Peyer's patch (tissue), 4 donors: ENCODE results near the gene CLEC20A. TPM values are rescaled to one million over a fixed set of nuclear protein-coding genes. Genes with fewer than 3 reads are reported as not detected.
A peak's percentile ranks its signal among the peaks of the same experiment; 100 is the strongest.

ENCODE experiments used
- DNase-seq, 3 donors: peaks; one replicate each; pipeline ENCODE4 v3.0.0-alpha.2; 2017 to 2019
- H3K27ac ChIP-seq, 4 donors: fragments of 200-600 bp; sonication (generic); one replicate each; pipeline ENCODE4 v1.5.1; 2016 to 2019
- H3K27me3 ChIP-seq, 2 donors: fragments of 200-600 bp; sonication (generic); one replicate each; pipeline ENCODE4 v1.5.1; 2019
- H3K36me3 ChIP-seq, 3 donors: fragments of 200-600 bp; sonication (generic); one replicate each; pipeline ENCODE4 v1.5.1; 2016 to 2019
- H3K4me1 ChIP-seq, 4 donors: fragments of 200-600 bp; sonication (generic); one replicate each; pipeline ENCODE4 v1.5.1; 2016 to 2019
- H3K4me3 ChIP-seq, 4 donors: fragments of 200-600 bp; sonication (generic); 1 replicate in 3 of 4; 2 replicates in 1 of 4; pipeline ENCODE4 v1.5.1; 2016 to 2019; ENCODE audit warnings: mild to moderate bottlenecking in 1 of 4
- H3K9me3 ChIP-seq, 4 donors: fragments of 200-600 bp; sonication (generic); one replicate each; pipeline ENCODE4 v1.5.1; 2016 to 2019; ENCODE audit warnings: mild to moderate bottlenecking in 1 of 4
- CTCF ChIP-seq, 6 experiments: fragments of 450-650 bp in 4 of 6; fragments of 200-600 bp in 2 of 6; sonication (generic) in 1 of 6; IDR thresholded peaks; one replicate each; pipeline ENCODE4 v1.5.1; 2017 to 2019; ENCODE audit warnings: antibody characterized with exemption in 6 of 6, mild to moderate bottlenecking in 3 of 6, moderate library complexity in 1 of 6
- POLR2A ChIP-seq, 2 donors: fragments of 450-650 bp; IDR thresholded peaks; one replicate each; pipeline ENCODE4 v1.5.1; 2017; ENCODE audit warnings: antibody characterized with exemption in 2 of 2, mild to moderate bottlenecking in 2 of 2, moderate library complexity in 2 of 2
- total RNA-seq, 4 donors: library from RNA; depleted of rRNA; stranded (reverse); fragments of >200 nt; gene quantifications; one replicate each; pipeline ENCODE4 v1.1.0, GENCODE V29; 2016

CLEC20A gene
- total RNA-seq, 4 donors from 2014 or later = not detected

- no peak for DNase-seq
- peak overlapping the region in 3 of 4 donors; percentile 73 to 93 (median 85) for H3K27ac ChIP-seq
These were observed 44.6 kb upstream of the CLEC20A start for GRCh38 chr1:178541379-178541778.

DNA sequence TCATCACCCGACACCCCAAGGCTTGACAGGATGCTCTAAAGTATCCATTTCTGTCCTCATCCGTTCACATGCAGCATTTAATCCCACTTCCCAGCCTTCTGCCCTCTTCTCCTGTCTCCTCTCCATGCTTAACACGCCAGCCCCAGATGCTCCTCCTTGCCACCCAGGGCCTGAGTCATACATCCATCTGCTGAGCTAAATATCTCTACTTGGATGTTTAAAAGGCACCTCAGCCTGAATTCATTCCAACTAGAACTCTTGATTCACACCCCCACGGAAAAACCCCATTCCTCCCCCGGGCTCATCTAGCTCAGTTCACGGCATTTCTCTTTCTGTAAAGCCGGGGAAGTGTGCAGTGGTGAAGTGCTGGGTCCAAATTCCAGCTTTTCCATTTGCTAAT is 43.9 kb upstream of the CLEC20A start:
- no peak for DNase-seq
- TF ChIP-seq POLR2A (IDR thresholded peaks at IDR 0.05) (no peak), CTCF (IDR thresholded peaks at IDR 0.05) (no peak)
- H3K27me3 ChIP-seq = no peaks in the 10 kb centered on the region
- no peaks in the 10 kb centered on the region for H3K9me3 ChIP-seq
- H3K36me3 ChIP-seq = peaks cover 0 to 4% (median 0%) of the 10 kb centered on the region in 3 donors
- H3K4me3 ChIP-seq = no peak overlapping the region
- peaks cover 0 to 38% (median 8%) of the 10 kb centered on the region in 4 donors for H3K4me1 ChIP-seq
- peak overlapping the region in 1 of 4 donors; percentile 93 for H3K27ac ChIP-seq

More at GRCh38 chr1:178541379-178541778, 44.6 kb upstream of the CLEC20A start:
- no peaks in the 10 kb centered on the region for H3K27me3 ChIP-seq
- H3K36me3 ChIP-seq = peaks cover 0 to 7% (median 0%) of the 10 kb centered on the region in 3 donors
- H3K4me3 ChIP-seq = peak overlapping the region in 3 of 4 donors; percentile 59 to 73 (median 61)
- TF ChIP-seq POLR2A (IDR thresholded peaks at IDR 0.05) (no peak), CTCF (IDR thresholded peaks at IDR 0.05) (no peak)
- H3K4me1 ChIP-seq = peaks cover 0 to 38% (median 8%) of the 10 kb centered on the region in 4 donors
- no peaks in the 10 kb centered on the region for H3K9me3 ChIP-seq

GRCh38 chr1:178540204-178540603 is 43.4 kb upstream of the CLEC20A start:
- DNase-seq = no peak
- H3K9me3 ChIP-seq = no peaks in the 10 kb centered on the region
- no peaks in the 10 kb centered on the region for H3K27me3 ChIP-seq
- TF ChIP-seq CTCF (IDR thresholded peaks at IDR 0.05) (no peak), POLR2A (IDR thresholded peaks at IDR 0.05) (no peak)
- peak overlapping the region in 1 of 4 donors; percentile 93 for H3K27ac ChIP-seq
- H3K36me3 ChIP-seq = no peaks in the 10 kb centered on the region
- H3K4me3 ChIP-seq = no peak overlapping the region
- H3K4me1 ChIP-seq = peaks cover 0 to 38% (median 8%) of the 10 kb centered on the region in 4 donors

GRCh38 chr1:178539291-178539690 is 42.5 kb upstream of the CLEC20A start:
- H3K27ac ChIP-seq = no peak overlapping the region
- H3K9me3 ChIP-seq = no peaks in the 10 kb centered on the region
- no peaks in the 10 kb centered on the region for H3K36me3 ChIP-seq
- TF ChIP-seq POLR2A (IDR thresholded peaks at IDR 0.05) (no peak), CTCF (IDR thresholded peaks at IDR 0.05) (no peak)
- no peak overlapping the region for H3K4me3 ChIP-seq
- no peaks in the 10 kb centered on the region for H3K27me3 ChIP-seq
- DNase-seq = no peak
- peaks cover 0 to 36% (median 8%) of the 10 kb centered on the region in 4 donors for H3K4me1 ChIP-seq

- Histone ChIP-seq H3K36me3 (no peaks in the 10 kb centered on the region), H3K27me3 (no peaks in the 10 kb centered on the region), H3K4me3 (no peak overlapping the region), H3K27ac (peak overlapping the region in 3 of 4 donors; percentile 73 to 87 (median 86)), H3K4me1 (peaks cover 0 to 27% (median 8%) of the 10 kb centered on the region in 4 donors), H3K9me3 (no peaks in the 10 kb centered on the region)
- no peak for TF ChIP-seq CTCF (IDR thresholded peaks at IDR 0.05)
- TF ChIP-seq POLR2A (IDR thresholded peaks at IDR 0.05) = no peak
- DNase-seq = no peak
These were observed 41.6 kb upstream of the CLEC20A start for GRCh38 chr1:178538192-178538916.
